ENCODE results near the gene CCDC43. TPM values are rescaled to one million over a fixed set of nuclear protein-coding genes. Genes with fewer than 3 reads are reported as not detected.

Gene CCDC43
- total and polyA plus RNA-seq, 9 of the 15 experiments (the other 6 are each of a cell fraction or from before 2014, with no cell fraction given), result 11.7 to 42.3 (median 25.9) TPM

GRCh38 chr17:44637066-44637465 is 52.5 kb downstream of the CCDC43 start (continued):
- TF ChIP-seq, protein P1, sequence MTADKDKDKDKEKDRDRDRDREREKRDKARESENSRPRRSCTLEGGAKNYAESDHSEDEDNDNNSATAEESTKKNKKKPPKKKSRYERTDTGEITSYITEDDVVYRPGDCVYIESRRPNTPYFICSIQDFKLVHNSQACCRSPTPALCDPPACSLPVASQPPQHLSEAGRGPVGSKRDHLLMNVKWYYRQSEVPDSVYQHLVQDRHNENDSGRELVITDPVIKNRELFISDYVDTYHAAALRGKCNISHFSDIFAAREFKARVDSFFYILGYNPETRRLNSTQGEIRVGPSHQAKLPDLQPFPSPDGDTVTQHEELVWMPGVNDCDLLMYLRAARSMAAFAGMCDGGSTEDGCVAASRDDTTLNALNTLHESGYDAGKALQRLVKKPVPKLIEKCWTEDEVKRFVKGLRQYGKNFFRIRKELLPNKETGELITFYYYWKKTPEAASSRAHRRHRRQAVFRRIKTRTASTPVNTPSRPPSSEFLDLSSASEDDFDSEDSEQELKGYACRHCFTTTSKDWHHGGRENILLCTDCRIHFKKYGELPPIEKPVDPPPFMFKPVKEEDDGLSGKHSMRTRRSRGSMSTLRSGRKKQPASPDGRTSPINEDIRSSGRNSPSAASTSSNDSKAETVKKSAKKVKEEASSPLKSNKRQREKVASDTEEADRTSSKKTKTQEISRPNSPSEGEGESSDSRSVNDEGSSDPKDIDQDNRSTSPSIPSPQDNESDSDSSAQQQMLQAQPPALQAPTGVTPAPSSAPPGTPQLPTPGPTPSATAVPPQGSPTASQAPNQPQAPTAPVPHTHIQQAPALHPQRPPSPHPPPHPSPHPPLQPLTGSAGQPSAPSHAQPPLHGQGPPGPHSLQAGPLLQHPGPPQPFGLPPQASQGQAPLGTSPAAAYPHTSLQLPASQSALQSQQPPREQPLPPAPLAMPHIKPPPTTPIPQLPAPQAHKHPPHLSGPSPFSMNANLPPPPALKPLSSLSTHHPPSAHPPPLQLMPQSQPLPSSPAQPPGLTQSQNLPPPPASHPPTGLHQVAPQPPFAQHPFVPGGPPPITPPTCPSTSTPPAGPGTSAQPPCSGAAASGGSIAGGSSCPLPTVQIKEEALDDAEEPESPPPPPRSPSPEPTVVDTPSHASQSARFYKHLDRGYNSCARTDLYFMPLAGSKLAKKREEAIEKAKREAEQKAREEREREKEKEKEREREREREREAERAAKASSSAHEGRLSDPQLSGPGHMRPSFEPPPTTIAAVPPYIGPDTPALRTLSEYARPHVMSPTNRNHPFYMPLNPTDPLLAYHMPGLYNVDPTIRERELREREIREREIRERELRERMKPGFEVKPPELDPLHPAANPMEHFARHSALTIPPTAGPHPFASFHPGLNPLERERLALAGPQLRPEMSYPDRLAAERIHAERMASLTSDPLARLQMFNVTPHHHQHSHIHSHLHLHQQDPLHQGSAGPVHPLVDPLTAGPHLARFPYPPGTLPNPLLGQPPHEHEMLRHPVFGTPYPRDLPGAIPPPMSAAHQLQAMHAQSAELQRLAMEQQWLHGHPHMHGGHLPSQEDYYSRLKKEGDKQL (CRISPR knock-in tag; IDR thresholded peaks at IDR 0.05; ENCODE audit: borderline replicate concordance), result no peak
- TF ChIP-seq HMGXB4 (CRISPR knock-in tag; IDR thresholded peaks at IDR 0.05), result no peak
- no peak for TF ChIP-seq ZC3H11A (IDR thresholded peaks at IDR 0.05; ENCODE audit: low read depth, low read length)
- no peak for TF ChIP-seq RBM34 (IDR thresholded peaks at IDR 0.05; ENCODE audit: borderline replicate concordance, insufficient read depth, low read length)
- no peak for TF ChIP-seq ELK1 (CRISPR knock-in tag; IDR thresholded peaks at IDR 0.05)
- TF ChIP-seq NFYB (IDR thresholded peaks at IDR 0.05; ENCODE audit: extremely low read depth, insufficient read length), result no peak
- no peak for TF ChIP-seq POLR2H (tag; IDR thresholded peaks at IDR 0.05; ENCODE audit: low read depth)
